ENCODE results near the gene PARD3B. TPM values are rescaled to one million over a fixed set of nuclear protein-coding genes. Genes with fewer than 3 reads are reported as not detected.
A peak's percentile ranks its signal among the peaks of the same experiment; 100 is the strongest.
"Not testable (repeated sequence)": the region's sequence is repeated elsewhere in the genome, so short reads cannot be mapped to it uniquely, and the experiment has no call there.

The PARD3B gene
- total RNA-seq, 1 donor from 2014 or later = 29.7 TPM

DNA sequence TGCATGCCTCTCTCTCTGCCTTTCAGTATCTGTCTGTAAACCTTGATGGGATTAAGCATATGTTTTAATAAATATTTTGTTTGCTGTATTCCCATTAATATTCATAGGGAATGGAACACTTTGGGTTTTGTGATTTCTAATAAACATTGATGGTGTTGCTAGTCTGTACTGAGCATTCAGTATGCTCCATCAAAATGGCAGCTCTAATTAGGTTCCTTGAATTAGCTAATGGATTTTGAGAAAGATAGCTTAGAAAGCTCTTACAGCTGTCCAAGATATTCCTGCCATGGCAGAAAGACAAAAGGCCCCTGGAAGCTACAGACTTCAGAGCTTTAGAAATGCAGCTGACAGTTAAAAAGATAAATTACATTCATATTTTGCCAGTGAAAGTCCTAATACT lies 937.8 kb downstream of the PARD3B start:
- Mint-ChIP-seq H3K36me3 (ENCODE audit: insufficient read depth) (peaks cover 2% of the 10 kb centered on the region), H3K27me3 (no peaks in the 10 kb centered on the region), H3K9me3 (ENCODE audit: low read depth) (peaks cover 3% of the 10 kb centered on the region), H3K4me1 (ENCODE audit: low read depth) (peaks cover 11% of the 10 kb centered on the region), H3K4me3 (ENCODE audit: low read depth) (no peak overlapping the region), H3K27ac (no peak overlapping the region)
- TF ChIP-seq, protein P1, sequence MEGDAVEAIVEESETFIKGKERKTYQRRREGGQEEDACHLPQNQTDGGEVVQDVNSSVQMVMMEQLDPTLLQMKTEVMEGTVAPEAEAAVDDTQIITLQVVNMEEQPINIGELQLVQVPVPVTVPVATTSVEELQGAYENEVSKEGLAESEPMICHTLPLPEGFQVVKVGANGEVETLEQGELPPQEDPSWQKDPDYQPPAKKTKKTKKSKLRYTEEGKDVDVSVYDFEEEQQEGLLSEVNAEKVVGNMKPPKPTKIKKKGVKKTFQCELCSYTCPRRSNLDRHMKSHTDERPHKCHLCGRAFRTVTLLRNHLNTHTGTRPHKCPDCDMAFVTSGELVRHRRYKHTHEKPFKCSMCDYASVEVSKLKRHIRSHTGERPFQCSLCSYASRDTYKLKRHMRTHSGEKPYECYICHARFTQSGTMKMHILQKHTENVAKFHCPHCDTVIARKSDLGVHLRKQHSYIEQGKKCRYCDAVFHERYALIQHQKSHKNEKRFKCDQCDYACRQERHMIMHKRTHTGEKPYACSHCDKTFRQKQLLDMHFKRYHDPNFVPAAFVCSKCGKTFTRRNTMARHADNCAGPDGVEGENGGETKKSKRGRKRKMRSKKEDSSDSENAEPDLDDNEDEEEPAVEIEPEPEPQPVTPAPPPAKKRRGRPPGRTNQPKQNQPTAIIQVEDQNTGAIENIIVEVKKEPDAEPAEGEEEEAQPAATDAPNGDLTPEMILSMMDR (IDR thresholded peaks at IDR 0.05; ENCODE audit: unreplicated experiment) = no peak
- DNase-seq (ENCODE audit: low spot score, unreplicated experiment) = no peak

DNA sequence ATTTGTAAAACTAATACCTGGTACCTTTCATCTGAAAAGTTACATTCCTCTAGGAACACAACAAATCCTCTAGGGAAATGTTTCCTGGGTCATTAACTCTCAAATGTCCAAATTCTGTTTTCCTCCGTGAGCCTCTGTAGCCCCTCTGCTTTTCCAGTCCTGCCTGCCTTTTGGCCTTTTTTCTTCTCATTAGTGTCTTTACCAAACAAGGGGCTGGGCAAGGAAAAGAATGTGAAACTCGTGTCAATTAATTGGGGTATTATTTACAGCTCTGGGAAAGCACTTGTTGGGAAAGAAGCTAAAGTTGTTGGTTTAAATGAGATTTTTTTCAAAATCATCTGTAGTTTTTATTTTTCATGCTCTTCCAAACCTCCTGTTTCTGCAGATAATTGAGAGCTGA lies 938.9 kb downstream of the PARD3B start:
- Mint-ChIP-seq H3K9me3 (ENCODE audit: low read depth) (peaks cover 3% of the 10 kb centered on the region), H3K27ac (peak overlapping the region; percentile 15), H3K4me1 (ENCODE audit: low read depth) (peaks cover 11% of the 10 kb centered on the region), H3K4me3 (ENCODE audit: low read depth) (no peak overlapping the region), H3K36me3 (ENCODE audit: insufficient read depth) (peaks cover 2% of the 10 kb centered on the region), H3K27me3 (no peaks in the 10 kb centered on the region)
- DNase-seq (ENCODE audit: low spot score, unreplicated experiment) = no peak
- TF ChIP-seq, protein P1 (IDR thresholded peaks at IDR 0.05; ENCODE audit: unreplicated experiment) = no peak

DNA sequence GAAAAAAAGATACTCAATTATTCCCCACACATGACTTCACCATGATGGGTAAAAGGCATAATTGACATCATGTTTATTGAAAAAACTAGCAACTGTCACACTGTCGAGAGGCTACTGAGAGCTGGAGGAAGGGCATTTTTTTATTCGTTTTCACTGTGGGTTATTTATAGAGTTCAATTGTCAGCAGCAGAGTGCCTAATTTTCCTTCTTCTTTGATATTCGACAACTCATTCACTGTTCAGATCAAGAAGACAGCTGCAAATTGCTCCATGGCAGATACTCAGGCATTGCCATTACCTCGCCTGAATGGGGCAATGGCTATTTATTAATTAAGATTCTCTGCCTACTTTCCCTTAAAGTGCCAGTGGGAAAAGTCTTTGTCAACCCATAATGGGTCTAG lies 939.5 kb downstream of the PARD3B start:
- peaks cover 11% of the 10 kb centered on the region for H3K4me1 Mint-ChIP-seq (ENCODE audit: low read depth)

DNA sequence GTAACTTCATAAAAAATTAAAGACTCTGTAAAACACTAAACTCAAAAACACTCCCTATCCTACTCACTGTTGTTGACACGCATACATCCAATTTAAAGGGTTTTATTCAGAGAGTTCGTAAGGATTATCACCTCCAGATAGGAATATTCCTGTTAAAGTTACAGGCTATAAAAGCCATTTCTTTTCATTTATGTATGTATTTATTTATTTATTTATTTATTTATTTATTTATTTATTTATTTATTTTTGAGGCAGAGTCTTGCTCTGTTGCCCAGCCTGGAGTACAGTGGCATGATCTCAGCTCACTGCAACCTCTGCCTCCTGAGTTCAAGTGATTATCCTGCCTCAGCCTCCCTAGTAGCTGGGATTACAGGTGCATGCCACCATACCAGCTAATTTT lies 948.3 kb downstream of the PARD3B start:
- not testable (repeated sequence) for H3K27ac Mint-ChIP-seq; H3K4me3 Mint-ChIP-seq (ENCODE audit: low read depth); H3K4me1 Mint-ChIP-seq (ENCODE audit: low read depth); DNase-seq (ENCODE audit: low spot score, unreplicated experiment); H3K27me3 Mint-ChIP-seq; H3K9me3 Mint-ChIP-seq (ENCODE audit: low read depth); H3K36me3 Mint-ChIP-seq (ENCODE audit: insufficient read depth)

More for the DNA sequence above, 939.5 kb downstream of the PARD3B start:
- peak overlapping the region; percentile 15 for H3K27ac Mint-ChIP-seq
- H3K4me3 Mint-ChIP-seq (ENCODE audit: low read depth) = no peak overlapping the region
- TF ChIP-seq, protein P1 (IDR thresholded peaks at IDR 0.05; ENCODE audit: unreplicated experiment) = no peak
- no peak for DNase-seq (ENCODE audit: low spot score, unreplicated experiment)
- peaks cover 3% of the 10 kb centered on the region for H3K9me3 Mint-ChIP-seq (ENCODE audit: low read depth)
- no peaks in the 10 kb centered on the region for H3K27me3 Mint-ChIP-seq
- peaks cover 2% of the 10 kb centered on the region for H3K36me3 Mint-ChIP-seq (ENCODE audit: insufficient read depth)

DNA sequence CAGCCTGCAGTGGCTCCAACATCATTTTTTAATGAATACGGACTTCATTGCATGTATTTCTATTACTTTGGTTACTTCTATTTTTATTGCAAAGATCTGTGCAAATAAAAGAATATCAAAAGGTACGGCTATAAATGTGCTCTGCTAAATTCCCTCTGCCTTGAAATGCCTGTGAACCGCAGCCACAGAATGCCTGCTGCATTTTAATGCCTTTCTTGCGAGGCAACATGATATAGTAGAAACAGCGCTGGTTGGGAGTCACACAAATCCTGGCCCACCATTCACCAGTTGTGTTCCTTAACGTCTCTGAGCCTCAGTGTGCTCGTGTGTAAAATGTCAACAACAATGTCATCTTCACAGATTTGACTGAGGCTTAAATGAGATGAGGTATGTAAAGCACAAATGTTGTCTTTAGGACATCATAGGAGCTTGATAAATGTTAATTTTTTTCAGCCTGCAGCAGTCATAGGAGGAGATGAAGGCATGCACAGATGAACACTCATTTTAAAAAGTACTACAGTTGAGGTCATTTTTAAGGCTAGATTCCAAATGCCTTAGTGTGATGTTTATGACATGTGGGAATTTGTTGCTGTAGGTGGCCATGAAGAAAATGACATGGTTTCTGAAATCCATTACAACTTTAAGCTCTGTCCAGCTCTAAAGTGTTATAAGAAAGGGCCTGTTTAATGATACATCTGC lies 949.4 kb downstream of the PARD3B start:
- peaks cover 5% of the 10 kb centered on the region for H3K36me3 Mint-ChIP-seq (ENCODE audit: insufficient read depth)
- H3K4me1 Mint-ChIP-seq (ENCODE audit: low read depth) = peaks cover 4% of the 10 kb centered on the region
- TF ChIP-seq, protein P1 (IDR thresholded peaks at IDR 0.05; ENCODE audit: unreplicated experiment) = no peak
- no peak for DNase-seq (ENCODE audit: low spot score, unreplicated experiment)
- no peaks in the 10 kb centered on the region for H3K27me3 Mint-ChIP-seq
- no peak overlapping the region for H3K4me3 Mint-ChIP-seq (ENCODE audit: low read depth)
- no peak overlapping the region for H3K27ac Mint-ChIP-seq
- peaks cover 4% of the 10 kb centered on the region for H3K9me3 Mint-ChIP-seq (ENCODE audit: low read depth)

DNA sequence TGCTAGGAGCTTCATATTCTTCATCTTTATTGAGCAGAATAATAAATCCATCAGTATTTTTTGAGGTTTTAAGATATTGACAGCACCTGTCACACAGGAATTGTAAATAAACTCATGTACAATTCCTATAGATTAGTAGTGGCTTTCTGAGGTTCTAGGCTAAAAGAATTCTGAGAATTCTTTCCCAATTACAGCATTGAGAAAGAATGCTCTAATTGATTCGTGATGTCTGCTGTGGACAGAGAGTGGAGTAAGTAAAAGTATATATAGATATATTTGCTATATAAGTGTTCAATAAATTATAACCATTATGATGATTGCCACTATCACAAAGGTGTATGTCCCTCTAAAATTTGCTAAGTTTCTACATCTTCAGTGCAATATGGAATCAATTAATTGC lies 950.5 kb downstream of the PARD3B start:
- Mint-ChIP-seq H3K9me3 (ENCODE audit: low read depth) (peaks cover 4% of the 10 kb centered on the region), H3K27me3 (no peaks in the 10 kb centered on the region), H3K4me3 (ENCODE audit: low read depth) (no peak overlapping the region), H3K36me3 (ENCODE audit: insufficient read depth) (peaks cover 8% of the 10 kb centered on the region), H3K4me1 (ENCODE audit: low read depth) (peaks cover 4% of the 10 kb centered on the region), H3K27ac (no peak overlapping the region)
- no peak for DNase-seq (ENCODE audit: low spot score, unreplicated experiment)
- TF ChIP-seq, protein P1 (IDR thresholded peaks at IDR 0.05; ENCODE audit: unreplicated experiment) = no peak

All from progenitor cell of endocrine pancreas (in vitro differentiated cells).